BLaER1 (cell line): ENCODE results near the gene BCL2L13.
A peak's percentile ranks its signal among the peaks of the same experiment; 100 is the strongest.
"Not testable (repeated sequence)": the region's sequence is repeated elsewhere in the genome, so short reads cannot be mapped to it uniquely, and the experiment has no call there.

Experiments
- H3K27ac ChIP-seq: shearing (Covaris generic); formaldehyde crosslinking; 2 replicates; pipeline ENCODE4 v1.8.1; 2022
- H3K27me3 ChIP-seq: shearing (Covaris generic); formaldehyde crosslinking; 2 replicates; pipeline ENCODE4 v1.8.1; 2022
- H3K36me3 ChIP-seq: shearing (Covaris generic); formaldehyde crosslinking; 2 replicates; pipeline ENCODE4 v1.8.1; 2022
- H3K4me1 ChIP-seq: shearing (Covaris generic); formaldehyde crosslinking; 2 replicates; pipeline ENCODE4 v1.8.1; 2022
- H3K4me2 ChIP-seq: shearing (Covaris generic); formaldehyde crosslinking; 2 replicates; pipeline ENCODE4 v1.8.1; 2022
- H3K4me3 ChIP-seq: shearing (Covaris generic); formaldehyde crosslinking; 2 replicates; pipeline ENCODE4 v1.8.1; 2022
- H3K9ac ChIP-seq: shearing (Covaris generic); formaldehyde crosslinking; 2 replicates; pipeline ENCODE4 v1.8.1; 2022
- H3K9me3 ChIP-seq: shearing (Covaris generic); formaldehyde crosslinking; 2 replicates; pipeline ENCODE4 v1.8.1; 2022
- H4K20me1 ChIP-seq: shearing (Covaris generic); formaldehyde crosslinking; 2 replicates; pipeline ENCODE4 v1.8.1; 2022
- Cebpa-rat ChIP-seq: shearing (Covaris generic); IDR thresholded peaks from 2 replicates; pipeline ENCODE4 v1.8.1; 2022

The BCL2L13 gene

DNA sequence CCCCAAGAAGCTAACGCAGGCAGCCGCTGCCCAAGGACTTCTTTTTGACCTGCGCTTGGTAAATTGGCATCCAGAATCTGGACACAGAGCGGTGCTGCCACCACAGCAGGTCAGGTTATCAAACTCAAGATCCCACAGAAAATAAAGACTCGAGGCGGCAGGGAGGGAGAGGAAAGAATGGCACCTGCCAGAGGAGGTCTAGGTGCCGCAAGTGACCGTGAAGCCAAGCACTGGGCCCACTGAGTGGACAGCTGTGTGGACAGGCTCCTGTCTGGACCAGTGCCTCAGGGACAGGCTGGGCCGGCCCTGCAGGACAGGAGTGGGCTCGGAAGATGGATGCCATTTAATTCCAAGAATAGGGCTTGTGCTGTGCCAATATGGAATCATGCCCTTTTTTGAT is 108.4 kb downstream of the BCL2L13 start:
- peaks cover 61% of the 10 kb centered on the region for H3K36me3 ChIP-seq
- no peak overlapping the region for H3K9ac ChIP-seq
- peaks cover 41% of the 10 kb centered on the region for H3K4me1 ChIP-seq
- H3K4me2 ChIP-seq, result peak overlapping the region; percentile 15; the same call in 1 of the 2 replicates
- peaks cover 86% of the 10 kb centered on the region for H4K20me1 ChIP-seq
- no peak overlapping the region for H3K4me3 ChIP-seq
- no peak overlapping the region for H3K27ac ChIP-seq
- TF ChIP-seq Cebpa-rat, result no peak
- H3K27me3 ChIP-seq, result no peaks in the 10 kb centered on the region
- no peaks in the 10 kb centered on the region for H3K9me3 ChIP-seq

DNA sequence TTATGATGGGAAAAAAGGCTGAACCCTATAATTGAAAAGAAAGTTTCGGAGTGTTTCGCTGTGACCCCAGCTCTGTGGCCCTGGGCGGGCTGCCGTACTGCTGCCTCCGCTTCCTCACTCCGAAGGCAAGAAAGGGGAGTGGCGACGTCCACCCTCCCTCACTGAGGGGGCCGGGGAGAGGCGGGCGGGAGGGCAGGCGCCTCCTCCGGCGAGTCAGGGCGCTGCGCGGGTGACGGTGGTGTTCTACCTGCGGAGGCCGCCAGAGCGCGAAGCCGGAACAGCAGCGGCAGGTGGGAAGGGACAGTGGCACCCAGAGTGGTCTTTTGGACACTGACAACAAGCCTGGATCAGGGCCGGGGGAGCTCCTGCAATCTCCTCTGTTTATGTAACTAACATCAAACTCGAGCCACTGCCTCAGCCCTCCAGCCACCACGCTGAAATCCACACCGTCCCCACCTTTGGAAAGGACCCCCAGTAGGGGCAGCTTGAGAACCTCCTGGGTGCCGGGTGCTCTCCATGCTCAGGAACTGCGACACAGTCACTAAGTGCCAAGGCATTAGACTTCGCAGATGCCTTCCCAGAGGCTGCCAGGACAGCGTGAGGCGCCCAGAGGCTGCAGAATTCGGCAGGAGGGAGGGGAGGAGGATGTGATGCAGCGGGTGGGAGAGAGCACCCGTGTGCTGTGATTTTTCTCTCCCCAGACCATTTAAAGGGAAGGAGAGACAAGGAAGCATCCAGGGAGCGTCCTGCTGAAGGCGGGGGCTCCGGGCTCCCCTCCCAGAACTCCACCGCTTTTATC is 110.2 kb downstream of the BCL2L13 start:
- H3K36me3 ChIP-seq, result peaks cover 54% of the 10 kb centered on the region
- no peak for TF ChIP-seq Cebpa-rat
- H3K9me3 ChIP-seq, result no peaks in the 10 kb centered on the region
- H3K4me2 ChIP-seq, result no peak overlapping the region
- H3K27ac ChIP-seq, result no peak overlapping the region
- H4K20me1 ChIP-seq, result peaks cover 86% of the 10 kb centered on the region
- H3K27me3 ChIP-seq, result no peaks in the 10 kb centered on the region
- no peak overlapping the region for H3K9ac ChIP-seq
- H3K4me1 ChIP-seq, result peaks cover 42% of the 10 kb centered on the region
- no peak overlapping the region for H3K4me3 ChIP-seq

DNA sequence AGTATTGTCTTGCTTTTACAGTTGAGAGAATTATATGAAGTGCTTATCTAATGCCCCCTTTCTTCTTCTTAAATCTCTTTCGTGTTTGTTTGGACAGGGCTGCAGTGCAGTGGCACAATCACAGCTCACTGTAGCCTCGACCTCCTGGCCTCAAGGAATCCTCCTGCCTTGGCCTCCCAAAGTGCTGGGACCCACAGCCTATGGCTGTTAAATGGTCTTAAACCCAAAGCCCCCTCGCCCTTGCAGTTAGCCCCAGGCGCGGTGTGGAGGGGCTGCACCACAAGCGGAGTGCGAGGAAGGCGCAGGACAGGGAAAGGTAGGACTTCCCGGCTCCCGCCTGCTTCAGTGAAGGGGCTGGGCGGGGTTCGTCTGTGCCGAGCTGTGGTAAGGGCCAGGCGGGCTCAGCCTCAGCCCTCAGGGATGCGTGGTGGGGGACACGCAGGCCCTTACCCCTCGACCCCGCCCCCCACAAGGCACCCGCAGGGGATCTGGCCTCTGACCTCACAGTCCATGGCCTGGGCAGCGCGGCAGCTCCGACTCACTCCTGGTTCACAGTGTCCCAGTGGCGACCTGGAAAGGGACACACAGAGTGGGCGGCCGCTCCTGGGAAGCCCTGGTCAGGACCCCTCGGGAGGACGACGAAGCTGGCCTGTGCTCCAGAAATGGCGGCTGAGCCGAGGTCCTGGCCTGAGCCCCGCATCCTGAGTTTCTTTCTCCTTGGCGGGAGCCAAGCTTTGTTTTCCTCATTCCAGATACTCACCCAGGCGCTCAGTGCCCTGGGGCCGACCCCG is 111.2 kb downstream of the BCL2L13 start:
- H3K27ac ChIP-seq, result no peak overlapping the region

DNA sequence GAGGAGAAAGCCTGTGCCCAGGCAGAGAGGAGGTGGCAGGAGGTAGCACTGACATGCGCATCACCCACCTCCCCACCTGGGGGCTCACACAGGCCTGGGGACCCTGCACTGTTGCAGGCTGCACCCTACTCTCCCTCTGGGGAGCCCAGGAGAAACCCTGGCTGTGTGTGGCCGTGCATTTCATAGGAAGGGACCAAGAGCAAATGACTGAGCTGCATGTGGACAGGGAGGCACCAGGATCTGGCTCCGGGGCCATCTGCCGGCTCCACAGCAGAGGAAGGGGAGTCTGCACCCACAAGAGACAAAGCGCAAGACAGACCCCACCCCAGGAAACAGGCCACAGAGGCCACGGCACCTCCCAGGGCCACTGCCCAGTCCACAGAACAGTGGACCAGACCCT is 113.0 kb downstream of the BCL2L13 start:
- Histone ChIP-seq H3K4me1 (peaks cover 19% of the 10 kb centered on the region), H3K9me3 (no peaks in the 10 kb centered on the region), H4K20me1 (peaks cover 85% of the 10 kb centered on the region), H3K27me3 (no peaks in the 10 kb centered on the region), H3K4me3 (no peak overlapping the region), H3K36me3 (peaks cover 63% of the 10 kb centered on the region), H3K27ac (0 out of 2 replicates have a peak overlapping the region, but pooled peaks have one; percentile 7), H3K4me2 (no peak overlapping the region), H3K9ac (no peak overlapping the region)
- TF ChIP-seq Cebpa-rat, result no peak

More for the DNA sequence above, 111.2 kb downstream of the BCL2L13 start:
- Histone ChIP-seq H3K4me3 (no peak overlapping the region), H4K20me1 (peaks cover 86% of the 10 kb centered on the region), H3K36me3 (peaks cover 53% of the 10 kb centered on the region), H3K4me1 (peaks cover 37% of the 10 kb centered on the region), H3K9me3 (no peaks in the 10 kb centered on the region), H3K9ac (no peak overlapping the region), H3K27me3 (no peaks in the 10 kb centered on the region), H3K4me2 (no peak overlapping the region)
- no peak for TF ChIP-seq Cebpa-rat

DNA sequence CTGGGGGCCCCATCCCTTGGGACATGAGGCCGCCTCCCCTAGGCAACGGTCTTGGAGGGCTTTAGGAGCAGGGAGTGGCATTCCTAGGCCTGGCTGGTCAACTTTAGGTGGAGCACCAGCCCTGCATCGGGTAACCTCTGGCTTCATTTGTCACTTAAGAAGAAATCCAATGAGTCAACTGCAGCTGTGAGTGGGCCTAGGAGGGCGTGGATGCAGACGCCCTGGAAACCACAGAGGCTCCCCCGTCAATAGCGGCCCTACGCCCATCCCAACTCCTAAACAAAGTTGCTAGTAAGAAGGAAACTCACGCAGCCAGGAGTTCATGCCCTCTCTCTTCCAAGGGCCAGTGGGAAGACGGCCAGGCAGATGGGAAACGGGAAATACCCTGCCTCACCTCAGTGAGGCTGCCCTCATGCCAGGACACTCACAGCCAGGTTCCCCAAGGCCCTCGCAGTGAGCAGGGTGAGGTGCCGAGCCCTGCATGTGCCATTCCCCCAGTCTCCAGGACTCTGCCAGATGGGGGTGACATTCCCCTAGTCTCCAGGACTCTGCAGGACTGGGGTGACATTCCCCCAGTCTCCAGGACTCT is 114.9 kb downstream of the BCL2L13 start:
- TF ChIP-seq Cebpa-rat, result no peak
- Histone ChIP-seq H3K4me2 (peak overlapping the region; percentile 24; the same call in 1 of the 2 replicates), H3K27ac (peak overlapping the region; percentile 41; the same call in 1 of the 2 replicates)

DNA sequence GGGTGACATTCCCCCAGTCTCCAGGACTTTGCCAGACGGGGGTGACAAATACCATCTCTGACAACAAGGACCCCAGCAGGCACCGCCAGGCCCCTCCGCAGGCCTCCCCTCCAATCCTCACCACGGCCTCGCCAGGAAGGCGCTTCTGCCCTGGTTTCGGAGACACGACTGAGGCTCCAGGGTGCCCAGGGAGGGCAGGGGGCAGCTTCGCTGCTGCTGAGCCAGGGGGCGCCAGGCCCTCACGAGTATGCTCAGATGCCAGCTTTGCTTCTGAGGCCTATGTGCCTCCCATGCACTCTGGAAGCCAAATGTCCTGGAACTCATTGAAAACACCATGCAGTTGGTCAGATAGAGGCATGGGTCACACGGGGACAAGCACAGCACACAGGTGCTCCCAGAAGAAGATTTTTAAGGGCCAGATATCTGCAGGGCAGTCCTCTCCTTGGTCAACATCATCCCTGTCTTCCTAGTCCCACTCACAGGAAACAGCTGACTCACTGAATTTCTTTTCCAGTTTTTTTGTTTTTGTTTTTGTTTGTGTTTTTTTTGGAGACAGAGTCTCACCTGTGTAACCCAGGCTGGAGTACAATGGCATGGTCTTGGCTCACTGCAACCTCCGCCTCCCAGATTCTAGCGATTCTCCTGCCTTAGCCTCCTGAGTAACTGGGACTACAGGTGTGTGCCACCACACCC is 115.8 kb downstream of the BCL2L13 start:
- H3K36me3 ChIP-seq, result peaks cover 55% of the 10 kb centered on the region
- H3K9me3 ChIP-seq, result no peaks in the 10 kb centered on the region
- H3K27me3 ChIP-seq, result no peaks in the 10 kb centered on the region
- peaks cover 91% of the 10 kb centered on the region for H4K20me1 ChIP-seq
- H3K4me3 ChIP-seq, result no peak overlapping the region
- peaks cover 13% of the 10 kb centered on the region for H3K4me1 ChIP-seq
- no peak overlapping the region for H3K27ac ChIP-seq
- no peak for TF ChIP-seq Cebpa-rat
- no peak overlapping the region for H3K4me2 ChIP-seq
- no peak overlapping the region for H3K9ac ChIP-seq

More for the DNA sequence above, 114.9 kb downstream of the BCL2L13 start:
- peaks cover 60% of the 10 kb centered on the region for H3K36me3 ChIP-seq
- no peaks in the 10 kb centered on the region for H3K27me3 ChIP-seq
- peaks cover 91% of the 10 kb centered on the region for H4K20me1 ChIP-seq
- H3K9ac ChIP-seq, result 0 out of 2 replicates have a peak overlapping the region, but pooled peaks have one; percentile 15
- no peaks in the 10 kb centered on the region for H3K9me3 ChIP-seq
- H3K4me1 ChIP-seq, result peaks cover 13% of the 10 kb centered on the region
- no peak overlapping the region for H3K4me3 ChIP-seq

DNA sequence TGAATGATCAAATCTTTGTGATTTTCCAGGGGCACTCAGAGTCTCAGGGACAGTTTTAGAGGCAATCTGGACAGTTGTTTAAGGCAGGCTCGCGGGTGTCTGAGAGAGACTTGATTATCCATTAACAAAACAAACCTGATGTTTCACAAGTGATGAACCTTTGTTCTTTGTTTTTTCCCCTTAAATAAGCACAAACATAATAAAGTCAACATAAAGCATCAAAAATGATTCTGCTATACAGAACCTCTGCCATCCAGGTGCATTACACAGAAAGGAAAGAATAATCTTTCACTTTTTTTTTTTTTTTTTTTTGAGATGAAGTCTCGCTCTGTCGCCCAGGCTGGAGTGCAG is 122.6 kb downstream of the BCL2L13 start:
- Histone ChIP-seq H3K4me3 (no peak overlapping the region), H3K4me1 (peaks cover 39% of the 10 kb centered on the region), H3K9me3 (no peaks in the 10 kb centered on the region), H3K4me2 (no peak overlapping the region), H3K9ac (no peak overlapping the region), H3K36me3 (peaks cover 25% of the 10 kb centered on the region), H4K20me1 (peaks cover 95% of the 10 kb centered on the region), H3K27me3 (no peaks in the 10 kb centered on the region), H3K27ac (no peak overlapping the region)
- no peak for TF ChIP-seq Cebpa-rat

DNA sequence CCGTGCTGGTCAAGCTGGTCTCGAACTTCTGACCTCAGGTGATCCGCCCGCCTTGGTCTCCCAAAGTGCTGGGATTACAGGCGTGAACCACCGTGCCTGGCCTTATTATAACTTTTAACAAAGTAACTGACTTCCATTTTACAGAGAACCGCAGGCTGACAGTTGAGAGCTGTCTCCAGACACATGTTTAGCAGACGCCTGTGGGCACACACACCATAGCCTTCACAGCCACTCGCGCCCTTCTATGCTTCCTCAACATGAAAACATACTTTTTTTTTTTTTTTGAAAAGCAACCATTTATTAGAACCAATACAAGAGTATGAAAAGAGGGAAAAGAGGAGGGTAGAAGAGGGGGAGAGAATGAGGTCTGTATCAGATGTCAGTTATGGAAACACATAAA is 124.9 kb downstream of the BCL2L13 start:
- H3K9ac ChIP-seq, result not testable (repeated sequence)

DNA sequence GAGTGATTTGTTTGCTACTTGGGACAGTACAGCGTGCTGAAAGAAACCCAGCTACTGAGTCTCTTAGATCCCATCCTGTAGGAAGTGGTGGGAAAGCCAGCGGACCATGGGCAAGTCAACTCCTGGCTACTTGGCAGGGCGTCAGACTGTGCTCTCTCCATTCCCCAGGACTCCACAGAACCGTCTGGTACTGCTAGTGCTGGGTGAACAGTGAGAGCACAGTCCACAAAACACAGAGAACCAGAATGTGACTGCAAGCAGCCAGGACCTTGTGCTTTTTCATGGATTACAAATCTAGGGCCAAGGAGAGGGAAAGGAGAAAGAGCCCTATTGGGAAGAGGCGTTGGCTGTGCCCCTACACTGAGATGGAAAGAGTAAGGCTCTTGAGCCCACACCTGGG is 125.5 kb downstream of the BCL2L13 start:
- no peak overlapping the region for H3K27ac ChIP-seq
- peaks cover 94% of the 10 kb centered on the region for H4K20me1 ChIP-seq

More for the DNA sequence above, 124.9 kb downstream of the BCL2L13 start:
- peak overlapping the region; percentile 59; the same call in 1 of the 2 replicates for H3K4me2 ChIP-seq
- H3K9me3 ChIP-seq, H3K27me3 ChIP-seq, H3K27ac ChIP-seq, H3K4me3 ChIP-seq: not testable (repeated sequence)
- peaks cover 52% of the 10 kb centered on the region for H3K4me1 ChIP-seq
- H4K20me1 ChIP-seq, result peaks cover 97% of the 10 kb centered on the region
- H3K36me3 ChIP-seq, result peaks cover 23% of the 10 kb centered on the region

DNA sequence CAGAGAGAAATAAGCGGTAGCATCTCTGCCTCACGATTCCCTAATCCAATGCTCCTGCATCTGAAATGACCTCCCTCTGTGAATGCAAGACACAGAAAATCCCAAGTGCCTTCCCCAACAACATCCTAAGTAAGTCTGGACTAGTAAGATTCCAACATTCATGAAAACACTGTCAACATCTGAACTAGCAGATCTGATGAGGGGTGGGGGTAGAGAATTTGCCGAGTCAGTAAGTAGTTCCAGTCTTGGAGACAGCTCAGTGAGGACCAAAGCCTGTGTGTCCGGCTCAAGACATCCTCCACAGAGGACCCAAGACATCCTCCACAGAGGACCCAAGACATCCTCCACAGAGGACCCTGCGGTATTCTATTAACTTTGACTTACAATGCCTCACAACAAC is 126.3 kb downstream of the BCL2L13 start:
- H3K9me3 ChIP-seq, H3K4me3 ChIP-seq, H3K9ac ChIP-seq, H3K27ac ChIP-seq, H3K27me3 ChIP-seq: not testable (repeated sequence)
- Histone ChIP-seq H3K36me3 (peaks cover 28% of the 10 kb centered on the region), H3K4me2 (peak overlapping the region; percentile 59), H4K20me1 (peaks cover 94% of the 10 kb centered on the region), H3K4me1 (peaks cover 66% of the 10 kb centered on the region)

More for the DNA sequence above, 125.5 kb downstream of the BCL2L13 start:
- no peaks in the 10 kb centered on the region for H3K9me3 ChIP-seq
- H3K36me3 ChIP-seq, result peaks cover 22% of the 10 kb centered on the region
- H3K4me3 ChIP-seq, result no peak overlapping the region
- 0 out of 2 replicates have a peak overlapping the region, but pooled peaks have one; percentile 10 for H3K9ac ChIP-seq
- H3K27me3 ChIP-seq, result no peaks in the 10 kb centered on the region
- H3K4me1 ChIP-seq, result peaks cover 58% of the 10 kb centered on the region
- peak overlapping the region; percentile 59 for H3K4me2 ChIP-seq
- no peak for TF ChIP-seq Cebpa-rat
